Measurements from ENCODE around the gene TRAF7.

Gene TRAF7

GRCh38 chr16:2204416-2205103, 49.0 kb downstream of the TRAF7 start:
- DNase-seq: no peak

- DNase-seq: peak; percentile 91
These were observed 49.8 kb downstream of the TRAF7 start, which contains the start of gene MLST8 for GRCh38 chr16:2205104-2205966. MLST8 (plus strand) TSS chr16:2205454; CDS start chr16:2206086, 632 bp downstream.

GRCh38 chr16:2205967-2206313, 50.4 kb downstream of the TRAF7 start:
- DNase-seq: no peak

GRCh38 chr16:2206420-2206779, 50.8 kb downstream of the TRAF7 start:
- no peak for DNase-seq

- no peak for DNase-seq
These were observed 51.3 kb downstream of the TRAF7 start for GRCh38 chr16:2206780-2207433.

GRCh38 chr16:2207872-2208271, 52.3 kb downstream of the TRAF7 start:
- no peak for DNase-seq

GRCh38 chr16:2208308-2208707, 52.7 kb downstream of the TRAF7 start:
- no peak for DNase-seq

- no peak for DNase-seq
These were observed 53.2 kb downstream of the TRAF7 start for GRCh38 chr16:2208772-2209171.

- no peak for DNase-seq
These were observed 53.9 kb downstream of the TRAF7 start for GRCh38 chr16:2209258-2210008.

GRCh38 chr16:2210009-2210332, 54.4 kb downstream of the TRAF7 start:
- no peak for DNase-seq

- no peak for DNase-seq
These were observed 55.1 kb downstream of the TRAF7 start, which contains the start of gene BRICD5 for GRCh38 chr16:2210386-2211365. BRICD5 (minus strand) TSS chr16:2210863; CDS start chr16:2210833, 30 bp downstream.

GRCh38 chr16:2211923-2212347, 56.4 kb downstream of the TRAF7 start:
- no peak for DNase-seq

GRCh38 chr16:2212362-2213324, 57.1 kb downstream of the TRAF7 start:
- DNase-seq: no peak

GRCh38 chr16:2213817-2214718, 58.5 kb downstream of the TRAF7 start:
- peak; percentile 25 for DNase-seq

- DNase-seq: no peak
These were observed 59.1 kb downstream of the TRAF7 start, which contains the start of gene PGP for GRCh38 chr16:2214719-2214968. PGP (minus strand) TSS chr16:2214840; CDS start chr16:2214777, 63 bp downstream.

GRCh38 chr16:2216330-2216729, 60.7 kb downstream of the TRAF7 start:
- no peak for DNase-seq

GRCh38 chr16:2223221-2223941, 67.8 kb downstream of the TRAF7 start, which contains the start of gene E4F1:
E4F1 (plus strand) TSS chr16:2223591; CDS start chr16:2223614, 23 bp downstream.
- DNase-seq: peak; percentile 100

GRCh38 chr16:2223942-2224486, 68.4 kb downstream of the TRAF7 start:
- peak; percentile 38 for DNase-seq
